ENCODE data around the gene MAN1B1. TPM values are rescaled to one million over a fixed set of nuclear protein-coding genes. Genes with fewer than 3 reads are reported as not detected.

Gene MAN1B1
- polyA plus RNA-seq, 1 donor (not counting 4 experiments of a cell fraction or from before 2014, with no cell fraction given), result 34.3 TPM

GRCh38 chr9:137067860-137068538, 18.8 kb upstream of the MAN1B1 start:
- Histone ChIP-seq H2AFZ (ENCODE audit: control insufficient read depth, low read length) (no peak overlapping the region), H3K27ac (ENCODE audit: control insufficient read depth, insufficient read depth, low read length) (no peak overlapping the region), H3K4me2 (ENCODE audit: control insufficient read depth, extremely low read depth, insufficient read depth, low read depth, low read length) (no peak overlapping the region), H3K9ac (ENCODE audit: control insufficient read depth, extremely low read depth, insufficient read depth, low read length) (no peak overlapping the region), H3K36me3 (ENCODE audit: control insufficient read depth in 2 of 2, extremely low read depth in 1 of 2, insufficient read depth in 2 of 2, low read length in 2 of 2) (no peaks in the 10 kb centered on the region), H4K20me1 (ENCODE audit: control insufficient read depth, extremely low read depth, insufficient read depth, low read length) (no peaks in the 10 kb centered on the region), H3K9me3 (ENCODE audit: control insufficient read depth, low read depth, low read length) (no peaks in the 10 kb centered on the region), H3K4me3 (ENCODE audit: control insufficient read depth in 2 of 3, extremely low read depth in 1 of 3, insufficient read depth in 2 of 3, low read depth in 1 of 3, low read length in 3 of 3) (no peak overlapping the region), H3K4me1 (ENCODE audit: control insufficient read depth, extremely low read depth, insufficient read depth, low read length) (peaks cover 11% of the 10 kb centered on the region), H3K79me2 (ENCODE audit: control insufficient read depth, insufficient read depth, low read length) (no peaks in the 10 kb centered on the region), H3K9me1 (ENCODE audit: control insufficient read depth, extremely low read depth, insufficient read depth, low read length) (no peaks in the 10 kb centered on the region), H3K27me3 (ENCODE audit: control insufficient read depth, extremely low read depth, insufficient read depth, low read length) (no peaks in the 10 kb centered on the region)
- dilution Hi-C loops (cut with MboI; ENCODE audit: extremely low pct_ligation_motif_present, low sequenced_read_pairs), result no loop called here
- no peak for DNase-seq (ENCODE audit: low read depth, low spot score)
- peak; percentile 84 to 88 (median 87) for TF ChIP-seq CTCF (optimal IDR thresholded peaks at IDR 0.05 in 1 of 3, IDR thresholded peaks at IDR 0.05 in 1 of 3, conservative IDR thresholded peaks at IDR 0.05 in 1 of 3; ENCODE audit: extremely low read depth in 1 of 3, insufficient read depth in 2 of 3, low read length in 3 of 3)
- no peak for TF ChIP-seq EZH2 (IDR thresholded peaks at IDR 0.05; ENCODE audit: low read length)
- peak; percentile 87 for FAIRE-seq

GRCh38 chr9:137068539-137069507, 18.0 kb upstream of the MAN1B1 start:
- no peaks in the 10 kb centered on the region for H3K9me1 ChIP-seq (ENCODE audit: control insufficient read depth, extremely low read depth, insufficient read depth, low read length)
- no peak overlapping the region for H3K4me3 ChIP-seq (ENCODE audit: control insufficient read depth in 2 of 3, extremely low read depth in 1 of 3, insufficient read depth in 2 of 3, low read depth in 1 of 3, low read length in 3 of 3)
- no peaks in the 10 kb centered on the region for H3K36me3 ChIP-seq (ENCODE audit: control insufficient read depth in 2 of 2, extremely low read depth in 1 of 2, insufficient read depth in 2 of 2, low read length in 2 of 2)
- H3K27ac ChIP-seq (ENCODE audit: control insufficient read depth, insufficient read depth, low read length), result no peak overlapping the region
- DNase-seq (ENCODE audit: low read depth, low spot score), result no peak
- no peak overlapping the region for H2AFZ ChIP-seq (ENCODE audit: control insufficient read depth, low read length)
- H3K79me2 ChIP-seq (ENCODE audit: control insufficient read depth, insufficient read depth, low read length), result no peaks in the 10 kb centered on the region
- no peak overlapping the region for H3K9ac ChIP-seq (ENCODE audit: control insufficient read depth, extremely low read depth, insufficient read depth, low read length)
- H3K4me2 ChIP-seq (ENCODE audit: control insufficient read depth, extremely low read depth, insufficient read depth, low read depth, low read length), result peak overlapping the region; percentile 70
- FAIRE-seq, result no peak
- H3K9me3 ChIP-seq (ENCODE audit: control insufficient read depth, low read depth, low read length), result no peaks in the 10 kb centered on the region
- dilution Hi-C loops (cut with MboI; ENCODE audit: extremely low pct_ligation_motif_present, low sequenced_read_pairs), result no loop called here
- TF ChIP-seq EZH2 (IDR thresholded peaks at IDR 0.05; ENCODE audit: low read length), result no peak
- no peak for TF ChIP-seq CTCF (optimal IDR thresholded peaks at IDR 0.05 in 1 of 3, IDR thresholded peaks at IDR 0.05 in 1 of 3, conservative IDR thresholded peaks at IDR 0.05 in 1 of 3; ENCODE audit: extremely low read depth in 1 of 3, insufficient read depth in 2 of 3, low read length in 3 of 3)
- H4K20me1 ChIP-seq (ENCODE audit: control insufficient read depth, extremely low read depth, insufficient read depth, low read length), result no peaks in the 10 kb centered on the region
- H3K27me3 ChIP-seq (ENCODE audit: control insufficient read depth, extremely low read depth, insufficient read depth, low read length), result no peaks in the 10 kb centered on the region
- peaks cover 10% of the 10 kb centered on the region for H3K4me1 ChIP-seq (ENCODE audit: control insufficient read depth, extremely low read depth, insufficient read depth, low read length)

Measured in keratinocyte (primary cell).